Fibroblast of the aortic adventitia (primary cell): ENCODE results near the gene IL19. TPM values are rescaled to one million over a fixed set of nuclear protein-coding genes. Genes with fewer than 3 reads are reported as not detected.

Source experiments
- DNase-seq: peaks from one replicate; pipeline ENCODE4 v3.0.0-alpha.2; 2010; ENCODE audit warnings: low read depth
- H3K4me3 ChIP-seq: 2 replicates; pipeline ENCODE4 v1.5.1; 2011; ENCODE audit warnings: low read depth, mild to moderate bottlenecking, control low read depth, low read length, moderate library complexity
- total RNA-seq: library from RNA; depleted of rRNA; stranded (reverse); fragments of >200 nt; gene quantifications from 2 replicates; pipeline ENCODE4 v1.2.3, GENCODE V29; 2012; ENCODE audit warnings: low replicate concordance
- TF ChIP-seq, protein P1 (sequence below): IDR thresholded peaks from 2 replicates; pipeline ENCODE4 v1.5.1; 2011; ENCODE audit warnings: mild to moderate bottlenecking, low read length, control low read depth, inconsistent platforms; ENCODE audit not compliant: insufficient read depth

Gene IL19
- total RNA-seq, 1 donor = not detected

DNA sequence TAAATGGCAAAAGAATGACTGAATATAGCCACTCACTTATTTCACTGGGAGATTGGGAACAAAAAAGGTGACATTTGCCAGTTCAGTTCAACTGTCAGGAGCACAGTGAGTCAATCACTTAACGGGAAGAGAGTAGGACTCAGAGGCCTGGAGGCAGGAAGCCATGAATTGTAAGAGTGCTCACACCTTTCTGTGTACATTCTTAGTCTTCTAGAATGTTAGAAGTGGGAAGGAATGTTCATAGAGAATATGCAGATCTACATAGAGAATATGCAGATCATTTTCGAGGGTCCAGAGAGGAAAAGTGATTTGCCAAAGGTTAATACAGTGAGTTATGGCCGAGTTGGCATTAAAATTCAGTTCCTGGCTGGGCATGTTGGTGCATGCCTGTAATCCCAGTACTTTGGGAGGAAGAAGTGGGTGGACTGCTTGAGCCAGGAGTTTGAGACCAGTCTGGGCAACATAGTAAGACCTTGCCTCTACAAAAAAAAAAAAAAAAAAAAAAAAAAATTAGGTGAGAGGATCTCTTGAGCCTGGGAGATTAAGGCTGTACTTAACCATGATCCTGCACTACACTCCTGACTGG, 103.1 kb downstream of the IL19 start:
- no peak for DNase-seq
- H3K4me3 ChIP-seq = no peak overlapping the region
- TF ChIP-seq, protein P1, sequence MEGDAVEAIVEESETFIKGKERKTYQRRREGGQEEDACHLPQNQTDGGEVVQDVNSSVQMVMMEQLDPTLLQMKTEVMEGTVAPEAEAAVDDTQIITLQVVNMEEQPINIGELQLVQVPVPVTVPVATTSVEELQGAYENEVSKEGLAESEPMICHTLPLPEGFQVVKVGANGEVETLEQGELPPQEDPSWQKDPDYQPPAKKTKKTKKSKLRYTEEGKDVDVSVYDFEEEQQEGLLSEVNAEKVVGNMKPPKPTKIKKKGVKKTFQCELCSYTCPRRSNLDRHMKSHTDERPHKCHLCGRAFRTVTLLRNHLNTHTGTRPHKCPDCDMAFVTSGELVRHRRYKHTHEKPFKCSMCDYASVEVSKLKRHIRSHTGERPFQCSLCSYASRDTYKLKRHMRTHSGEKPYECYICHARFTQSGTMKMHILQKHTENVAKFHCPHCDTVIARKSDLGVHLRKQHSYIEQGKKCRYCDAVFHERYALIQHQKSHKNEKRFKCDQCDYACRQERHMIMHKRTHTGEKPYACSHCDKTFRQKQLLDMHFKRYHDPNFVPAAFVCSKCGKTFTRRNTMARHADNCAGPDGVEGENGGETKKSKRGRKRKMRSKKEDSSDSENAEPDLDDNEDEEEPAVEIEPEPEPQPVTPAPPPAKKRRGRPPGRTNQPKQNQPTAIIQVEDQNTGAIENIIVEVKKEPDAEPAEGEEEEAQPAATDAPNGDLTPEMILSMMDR = no peak

DNA sequence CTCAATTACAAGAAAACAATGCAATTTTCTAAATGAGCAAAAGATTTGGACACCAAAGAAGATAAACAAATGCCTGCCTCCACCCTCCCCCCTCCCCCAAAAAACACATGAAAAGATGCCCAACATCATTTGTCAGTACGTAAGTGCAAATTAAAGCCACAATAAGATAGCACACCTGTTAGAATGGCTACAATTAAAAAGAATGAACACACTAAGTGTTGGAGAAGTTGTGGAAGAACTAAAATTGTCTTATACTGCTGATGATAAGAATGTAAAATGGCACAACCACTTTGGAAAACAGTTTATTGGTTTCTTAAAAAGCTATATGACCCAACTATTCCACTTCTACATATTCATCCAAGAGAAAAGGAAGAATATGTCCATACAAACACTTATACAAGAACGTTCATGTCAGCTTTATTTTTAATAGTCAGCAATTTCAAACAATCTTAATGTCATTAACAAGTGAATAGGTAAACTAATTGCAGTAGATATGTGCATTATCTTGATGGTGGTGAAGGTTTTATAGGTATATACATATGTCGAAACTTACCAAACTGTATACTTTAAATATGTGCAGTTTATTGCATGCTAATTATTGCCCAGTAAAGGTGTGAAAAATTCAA, 105.3 kb downstream of the IL19 start:
- no peak overlapping the region for H3K4me3 ChIP-seq
- DNase-seq = no peak
- TF ChIP-seq, protein P1 = no peak

DNA sequence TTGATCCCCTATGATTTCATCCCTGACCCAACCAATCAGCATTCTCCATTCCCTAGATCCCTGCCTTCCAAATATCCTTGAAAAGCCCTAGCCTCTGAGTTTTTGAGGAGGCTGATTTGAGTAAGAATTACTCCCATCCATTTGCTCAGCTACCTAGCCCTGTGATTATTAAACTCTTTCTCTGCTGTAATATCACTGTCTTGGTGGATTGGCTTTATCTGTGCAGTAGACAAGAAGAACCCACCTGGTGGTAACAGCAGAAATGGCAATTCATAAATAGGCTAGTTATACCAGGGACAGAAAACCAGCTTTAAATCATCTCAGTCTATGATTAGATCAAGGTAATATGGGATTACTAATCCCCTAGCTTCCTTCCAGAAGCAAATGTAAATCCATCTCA, 107.9 kb downstream of the IL19 start:
- TF ChIP-seq, protein P1 = no peak
- no peak for DNase-seq
- H3K4me3 ChIP-seq = no peak overlapping the region

DNA sequence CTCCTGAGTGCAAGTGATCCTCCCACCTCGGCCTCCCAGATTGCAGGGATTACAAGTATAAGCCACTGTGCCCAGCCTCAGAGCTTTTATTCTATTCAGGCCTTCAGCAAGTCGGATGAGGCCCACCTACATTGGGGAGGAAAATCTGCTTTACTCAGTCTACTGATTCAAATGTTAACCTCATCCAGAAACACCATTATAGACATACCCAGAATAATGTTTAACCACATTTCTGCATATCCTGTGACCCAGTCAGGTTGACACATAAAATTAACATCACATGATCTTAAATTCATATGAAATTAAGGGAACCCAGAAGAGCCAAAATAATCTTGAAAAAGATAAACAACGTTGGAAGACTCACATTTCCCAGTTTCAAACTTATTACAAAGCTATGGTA, 109.7 kb downstream of the IL19 start:
- TF ChIP-seq, protein P1 = no peak
- DNase-seq = no peak
- no peak overlapping the region for H3K4me3 ChIP-seq

DNA sequence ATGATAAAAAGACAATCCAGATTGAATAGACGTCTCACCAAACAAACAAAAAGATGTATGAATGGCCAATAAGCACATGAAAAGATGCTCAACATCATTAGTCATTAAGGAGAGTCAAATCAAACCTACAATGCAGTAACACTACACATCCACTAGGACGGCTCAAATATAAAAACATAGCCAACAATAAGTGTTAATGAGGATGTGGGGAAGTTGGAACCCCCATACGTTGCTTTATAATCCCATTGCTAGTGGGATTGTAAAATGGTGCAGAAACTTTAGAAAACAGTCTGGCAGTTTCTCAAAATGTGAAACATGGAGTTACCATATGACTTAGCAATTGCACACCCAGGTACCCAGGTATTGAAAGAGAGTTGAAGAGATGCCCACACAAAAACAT, 112.0 kb downstream of the IL19 start:
- no peak overlapping the region for H3K4me3 ChIP-seq
- DNase-seq = no peak
- TF ChIP-seq, protein P1 = no peak

DNA sequence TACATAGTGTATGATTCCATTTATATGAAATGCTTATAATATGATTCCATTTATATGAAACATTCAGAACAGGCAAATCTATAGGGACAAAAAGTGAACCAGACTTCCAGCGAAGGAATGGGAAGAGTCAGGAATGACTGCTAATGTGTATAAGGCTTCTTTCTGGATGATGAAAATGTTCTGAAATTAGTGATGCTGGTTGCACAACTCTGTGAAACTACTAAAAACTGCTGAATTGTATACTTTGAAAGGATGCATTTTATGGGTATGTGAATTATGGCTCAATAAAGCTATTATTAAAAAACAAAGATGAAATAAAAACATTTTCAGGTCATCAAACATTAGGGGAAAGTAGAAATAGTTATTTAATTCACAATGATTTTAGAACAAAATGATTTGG, 112.6 kb downstream of the IL19 start:
- peak; percentile 36 for DNase-seq
- no peak overlapping the region for H3K4me3 ChIP-seq
- TF ChIP-seq, protein P1 = no peak

DNA sequence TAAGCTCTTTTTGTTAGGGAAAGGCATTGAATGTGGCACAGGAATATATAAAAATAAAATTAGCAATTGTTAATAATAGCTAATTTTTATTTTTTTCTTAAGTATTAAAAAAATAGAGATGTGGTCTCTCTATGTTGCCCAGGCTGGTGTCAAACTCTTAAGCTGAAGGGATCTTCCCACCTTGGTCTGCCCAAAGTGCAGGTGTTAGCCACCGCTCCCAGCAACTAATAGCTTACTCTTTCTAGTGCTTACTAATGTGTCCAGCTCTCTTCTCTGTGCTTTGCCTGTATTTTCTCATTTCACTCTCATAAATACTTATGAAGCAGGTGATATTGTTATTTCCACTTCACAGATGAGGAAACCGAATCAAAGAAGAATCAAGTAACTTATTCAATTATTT, 113.3 kb downstream of the IL19 start:
- DNase-seq = no peak
- H3K4me3 ChIP-seq = no peak overlapping the region
- TF ChIP-seq, protein P1 = no peak
